Measurements from ENCODE around the gene SPECC1L. TPM values are rescaled to one million over a fixed set of nuclear protein-coding genes. Genes with fewer than 3 reads are reported as not detected.

SPECC1L gene
- total RNA-seq, 2 experiments from 2014 or later, result 33.5 to 35.7 TPM

DNA sequence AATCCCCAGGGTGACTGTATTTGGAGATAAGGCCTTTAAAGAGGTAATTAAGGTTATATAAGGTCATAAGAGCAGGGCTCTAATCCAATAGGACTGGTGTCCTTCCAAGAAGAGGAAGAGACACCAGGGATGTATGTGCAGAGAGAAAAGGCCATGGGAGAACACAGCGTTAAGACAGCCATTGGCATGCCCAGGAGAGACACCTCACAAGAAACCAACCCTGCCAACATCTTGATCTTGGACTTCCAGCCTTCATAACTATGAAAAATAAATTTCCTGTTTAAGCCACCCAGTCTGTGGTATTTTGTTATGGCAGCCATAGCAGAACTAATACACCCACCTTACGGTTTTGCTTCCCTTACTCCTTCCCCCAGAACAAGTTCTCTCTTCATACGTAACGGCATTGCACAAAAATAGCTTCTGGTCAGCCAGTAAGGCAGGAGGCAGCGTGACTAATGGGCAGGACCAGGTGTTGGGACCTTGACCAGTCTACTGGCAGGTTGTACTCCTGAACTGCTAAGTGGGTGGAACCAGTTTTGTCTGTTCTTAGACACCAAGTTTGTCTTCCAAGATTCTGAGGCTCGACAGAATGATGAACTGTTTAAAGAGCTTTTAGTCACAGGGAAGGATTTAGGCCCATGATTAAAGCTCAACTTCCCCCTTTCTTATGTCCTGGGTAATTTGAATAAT, 192.6 kb downstream of the SPECC1L start:
- CTCF ChIA-PET, result interaction anchor here (0.7 kb wide), 1 partner anchor 1220 kb away, joined by 3 read pairs; no protein-coding TSS in a partner anchor
- peaks cover 12% of the 10 kb centered on the region for H3K4me1 Mint-ChIP-seq (ENCODE audit: low read depth)
- no peaks in the 10 kb centered on the region for H3K27me3 Mint-ChIP-seq (ENCODE audit: low read depth)
- no peak overlapping the region for H3K4me3 Mint-ChIP-seq
- H3K36me3 Mint-ChIP-seq (ENCODE audit: low read depth), result no peaks in the 10 kb centered on the region
- H3K9me3 Mint-ChIP-seq, result no peaks in the 10 kb centered on the region
- intact Hi-C loops (cut with micrococcal nuclease), result no loop called here
- no peak overlapping the region for H3K27ac Mint-ChIP-seq
- no peak for DNase-seq

DNA sequence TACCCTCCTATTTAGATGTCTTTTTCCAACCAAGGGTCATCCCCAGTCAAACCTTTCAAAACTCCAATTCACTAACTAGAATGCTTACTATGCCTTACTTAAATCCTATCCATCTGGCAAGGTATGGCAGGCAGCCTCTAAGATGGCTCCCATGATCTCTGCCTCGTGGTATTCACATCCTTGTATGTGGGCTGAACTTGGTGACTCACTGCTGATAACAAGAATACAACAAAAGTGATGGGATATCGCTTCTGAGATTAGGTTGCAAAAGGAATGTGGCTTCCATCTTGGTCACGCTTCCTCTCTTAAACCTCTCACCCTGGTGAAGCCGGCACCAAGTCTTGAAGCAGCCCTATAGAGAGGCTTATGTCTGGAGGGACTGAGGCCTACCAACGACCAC, 194.9 kb downstream of the SPECC1L start:
- H3K36me3 Mint-ChIP-seq (ENCODE audit: low read depth), result no peaks in the 10 kb centered on the region
- H3K27me3 Mint-ChIP-seq (ENCODE audit: low read depth), result no peaks in the 10 kb centered on the region
- H3K4me1 Mint-ChIP-seq (ENCODE audit: low read depth), result peaks cover 10% of the 10 kb centered on the region
- H3K4me3 Mint-ChIP-seq, result no peak overlapping the region
- no peak overlapping the region for H3K27ac Mint-ChIP-seq
- CTCF ChIA-PET, result interaction anchor here (0.7 to 1.4 kb wide), 2 partner anchors 37 to 288 kb away, joined by 3 to 7 read pairs; no protein-coding TSS in a partner anchor
- DNase-seq, result no peak
- H3K9me3 Mint-ChIP-seq, result no peaks in the 10 kb centered on the region
- intact Hi-C loops (cut with micrococcal nuclease), result no loop called here

DNA sequence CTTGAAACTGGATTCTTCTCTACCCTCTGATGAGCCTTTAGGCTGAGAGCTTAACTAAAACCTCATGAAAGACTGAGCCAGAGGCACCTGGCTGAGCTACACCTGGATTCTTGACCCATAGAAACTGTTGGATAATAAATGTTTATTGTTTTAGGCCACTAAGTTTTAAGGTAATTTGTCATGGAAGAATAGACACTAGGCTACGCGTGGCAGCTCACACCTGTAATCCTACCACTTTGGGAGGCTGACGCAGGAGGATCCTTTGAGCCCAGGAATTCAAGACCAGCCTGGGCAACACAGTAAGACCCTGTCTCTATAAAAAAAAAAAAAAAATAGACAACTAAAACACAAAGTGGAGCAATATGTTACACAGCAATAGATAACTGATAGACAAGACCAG, 195.3 kb downstream of the SPECC1L start:
- Mint-ChIP-seq H3K27ac (no peak overlapping the region), H3K27me3 (ENCODE audit: low read depth) (no peaks in the 10 kb centered on the region), H3K4me3 (no peak overlapping the region), H3K4me1 (ENCODE audit: low read depth) (peaks cover 6% of the 10 kb centered on the region), H3K9me3 (no peaks in the 10 kb centered on the region), H3K36me3 (ENCODE audit: low read depth) (no peaks in the 10 kb centered on the region)
- intact Hi-C loops (cut with micrococcal nuclease), result no loop called here
- DNase-seq, result no peak
- CTCF ChIA-PET, result interaction anchor here (0.7 to 1.4 kb wide), 2 partner anchors 37 to 287 kb away, joined by 3 to 7 read pairs; no protein-coding TSS in a partner anchor

DNA sequence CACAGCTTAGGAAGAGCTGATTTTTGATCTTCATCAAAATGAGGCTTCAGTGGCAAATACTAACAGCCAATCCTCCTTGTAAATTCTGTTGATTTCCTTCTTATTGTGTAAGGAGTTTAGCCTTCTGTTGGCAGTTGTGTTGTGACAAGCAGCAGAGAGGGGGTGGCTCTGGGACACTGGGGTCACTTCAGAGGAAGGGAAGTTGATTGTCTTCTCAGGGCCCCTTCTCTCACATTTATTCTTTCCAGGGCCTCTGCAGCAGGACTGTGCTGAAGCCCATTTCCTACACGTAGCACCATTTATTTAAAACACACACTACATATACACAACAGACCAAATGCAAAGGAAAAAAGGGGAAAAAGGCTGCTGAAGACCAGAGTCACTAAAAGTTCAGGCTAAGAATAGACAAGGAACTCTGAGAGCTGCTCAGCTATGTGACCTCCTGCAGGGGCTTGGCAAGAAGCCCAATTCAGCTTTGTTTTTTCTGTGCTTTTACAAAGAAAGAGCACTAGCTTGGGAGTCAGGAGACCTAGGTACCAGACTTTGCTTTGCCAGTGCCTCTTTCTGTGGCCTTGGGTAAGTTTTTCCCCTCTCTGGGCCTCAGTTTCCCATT, 196.2 kb downstream of the SPECC1L start:
- intact Hi-C loops (cut with micrococcal nuclease), result no loop called here
- no peak for DNase-seq
- Mint-ChIP-seq H3K27me3 (ENCODE audit: low read depth) (no peaks in the 10 kb centered on the region), H3K27ac (no peak overlapping the region), H3K9me3 (no peaks in the 10 kb centered on the region), H3K4me3 (no peak overlapping the region), H3K4me1 (ENCODE audit: low read depth) (peaks cover 6% of the 10 kb centered on the region), H3K36me3 (ENCODE audit: low read depth) (no peaks in the 10 kb centered on the region)
- CTCF ChIA-PET, result interaction anchor here (1.4 kb wide), 1 partner anchor 36 kb away, joined by 7 read pairs; no protein-coding TSS in a partner anchor

DNA sequence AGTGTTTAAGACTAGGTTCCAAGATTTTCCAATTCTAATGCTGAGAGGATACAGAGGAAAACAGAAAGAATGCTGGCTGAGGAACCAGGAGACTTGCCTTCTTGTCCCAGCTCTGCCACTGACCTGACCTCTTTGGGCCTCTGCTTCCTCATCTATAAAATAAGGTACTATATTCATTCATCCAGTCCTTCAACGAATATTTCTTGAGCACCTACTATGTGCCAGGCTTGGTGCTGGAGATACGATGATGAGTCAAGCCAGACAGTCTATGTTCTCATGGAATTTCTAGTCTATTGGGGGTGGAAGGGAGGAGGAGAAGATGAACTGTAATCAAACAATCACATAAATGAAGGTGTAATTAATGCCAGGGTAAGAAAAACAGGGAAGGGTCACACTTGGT, 196.7 kb downstream of the SPECC1L start:
- DNase-seq, result no peak
- H3K36me3 Mint-ChIP-seq (ENCODE audit: low read depth), result no peaks in the 10 kb centered on the region
- H3K27ac Mint-ChIP-seq, result no peak overlapping the region
- CTCF ChIA-PET, result no interaction called here
- H3K4me3 Mint-ChIP-seq, result no peak overlapping the region
- H3K4me1 Mint-ChIP-seq (ENCODE audit: low read depth), result peaks cover 6% of the 10 kb centered on the region
- intact Hi-C loops (cut with micrococcal nuclease), result no loop called here
- no peaks in the 10 kb centered on the region for H3K9me3 Mint-ChIP-seq
- no peaks in the 10 kb centered on the region for H3K27me3 Mint-ChIP-seq (ENCODE audit: low read depth)

Other genes starting within 250 kb of the SPECC1L start
- under 1 TPM; 0.21 to 0.22 TPM for gene SUSD2, start 89.3 kb upstream of the SPECC1L start, total RNA-seq
- gene GGT5, start 25.7 kb upstream of the SPECC1L start, total RNA-seq, result not detected
- gene ADORA2A, start 156.8 kb downstream of the SPECC1L start, total RNA-seq, result 10 to 100 TPM; 37.6 to 38.0 TPM
- under 1 TPM in 1 of 2 experiments, not detected in 1; 0.10 TPM for gene UPB1, start 224.5 kb downstream of the SPECC1L start, total RNA-seq